Thyroid gland (tissue), 4 donors: ENCODE results near the gene EXOSC6. TPM values are rescaled to one million over a fixed set of nuclear protein-coding genes. Genes with fewer than 3 reads are reported as not detected.
"Not testable (repeated sequence)": the region's sequence is repeated elsewhere in the genome, so short reads cannot be mapped to it uniquely, and the experiment has no call there.

Experiments
- DNase-seq, 2 donors: peaks; one replicate each; pipeline ENCODE4 v3.0.0-alpha.2; 2019
- H3K27ac ChIP-seq, 3 donors: fragments of 200-600 bp; sonication (generic); 1 replicate in 2 of 3; 2 replicates in 1 of 3; pipeline ENCODE4 v1.5.1; 2016 to 2019; ENCODE audit warnings: mild to moderate bottlenecking in 1 of 3, moderate library complexity in 1 of 3
- H3K27me3 ChIP-seq: fragments of 200-600 bp; sonication (generic); one replicate; pipeline ENCODE4 v1.5.1; 2019
- H3K36me3 ChIP-seq, 2 donors: fragments of 200-600 bp; sonication (generic); one replicate each; pipeline ENCODE4 v1.5.1; 2016 to 2019
- H3K4me1 ChIP-seq, 2 donors: fragments of 200-600 bp; sonication (generic); one replicate each; pipeline ENCODE4 v1.5.1; 2017 to 2019
- H3K4me3 ChIP-seq, 3 donors: fragments of 200-600 bp; sonication (generic); replicated peaks in 1 of 3; 1 replicate in 2 of 3; 2 replicates in 1 of 3; pipeline ENCODE4 v1.5.1; 2016; ENCODE audit warnings: mild to moderate bottlenecking in 1 of 3
- H3K9me3 ChIP-seq: fragments of 200-600 bp; sonication (generic); one replicate; pipeline ENCODE4 v1.5.1; 2017
- CTCF ChIP-seq, 6 experiments: fragments of 200-600 bp in 3 of 6; fragments of 450-650 bp in 3 of 6; sonication (generic) in 3 of 6; IDR thresholded peaks; one replicate each; pipeline ENCODE4 v1.5.1; 2016 to 2019; ENCODE audit warnings: antibody characterized with exemption in 6 of 6, mild to moderate bottlenecking in 2 of 6, inconsistent platforms in 1 of 6, moderate library complexity in 1 of 6
- POLR2A ChIP-seq, 2 donors: fragments of 450-650 bp; IDR thresholded peaks; one replicate each; pipeline ENCODE4 v1.6.1; 2017; ENCODE audit warnings: antibody characterized with exemption in 2 of 2, mild to moderate bottlenecking in 2 of 2, moderate library complexity in 1 of 2
- WGBS, 2 donors: methylation state at CpG; one replicate each; pipeline ENCODE4 v1.1.5; 2017; 5-methylcytosine and 5-hydroxymethylcytosine counted together
- intact Hi-C: fragments of 100-400 bp; cut with DNase I; formaldehyde crosslinking; loops from one replicate; pipeline ENCODE4 v1.15.1; 2023
- total RNA-seq, 4 donors: library from RNA; depleted of rRNA; stranded (reverse); fragments of >200 nt; gene quantifications; one replicate each; pipeline ENCODE4 v1.2.3, GENCODE V29; 2016

EXOSC6 gene
- total RNA-seq, 4 donors from 2014 or later, result 22.5 to 47.7 (median 24.3) TPM

GRCh38 chr16:70276392-70276791 is 24.7 kb upstream of the EXOSC6 start:
- Histone ChIP-seq H3K27me3 (no peaks in the 10 kb centered on the region), H3K4me3 (no peak overlapping the region), H3K4me1 (no peaks in the 10 kb centered on the region), H3K27ac (no peak overlapping the region), H3K9me3 (no peaks in the 10 kb centered on the region), H3K36me3 (peaks cover 78 to 88% of the 10 kb centered on the region in 2 donors)
- WGBS, 2 donors, result 95 to 100% methylated on average over 1 of the region's 1 CpG
- TF ChIP-seq POLR2A (IDR thresholded peaks at IDR 0.05), result no peak
- no peak for TF ChIP-seq CTCF (IDR thresholded peaks at IDR 0.05)
- intact Hi-C loops, result no loop called here
- DNase-seq, result no peak

GRCh38 chr16:70271696-70272095 is 20.0 kb upstream of the EXOSC6 start:
- Histone ChIP-seq H3K27ac (no peak overlapping the region), H3K36me3 (peaks cover 83 to 93% of the 10 kb centered on the region in 2 donors), H3K27me3 (no peaks in the 10 kb centered on the region), H3K4me3 (no peak overlapping the region), H3K4me1 (no peaks in the 10 kb centered on the region), H3K9me3 (no peaks in the 10 kb centered on the region)
- intact Hi-C loops, result no loop called here
- TF ChIP-seq POLR2A (IDR thresholded peaks at IDR 0.05), result no peak
- no peak for TF ChIP-seq CTCF (IDR thresholded peaks at IDR 0.05)
- no peak for DNase-seq
- 97% methylated on average over 10 of the region's 10 CpGs for WGBS, 2 donors

GRCh38 chr16:70270176-70270575 is 18.4 kb upstream of the EXOSC6 start:
- Histone ChIP-seq H3K4me3 (no peak overlapping the region), H3K27ac (no peak overlapping the region), H3K36me3 (peaks cover 83 to 92% of the 10 kb centered on the region in 2 donors), H3K27me3 (no peaks in the 10 kb centered on the region), H3K4me1 (no peaks in the 10 kb centered on the region), H3K9me3 (no peaks in the 10 kb centered on the region)
- WGBS, 2 donors, result 83 to 97% methylated on average over 3 of the region's 3 CpGs
- TF ChIP-seq CTCF (IDR thresholded peaks at IDR 0.05) (no peak), POLR2A (IDR thresholded peaks at IDR 0.05) (no peak)
- no peak for DNase-seq
- intact Hi-C loops, result no loop called here

GRCh38 chr16:70269471-70269870 is 17.7 kb upstream of the EXOSC6 start:
- intact Hi-C loops, result no loop called here
- TF ChIP-seq CTCF (IDR thresholded peaks at IDR 0.05), result no peak
- no peak for TF ChIP-seq POLR2A (IDR thresholded peaks at IDR 0.05)
- Histone ChIP-seq H3K4me1 (no peaks in the 10 kb centered on the region), H3K36me3 (peaks cover 83 to 92% of the 10 kb centered on the region in 2 donors), H3K4me3 (no peak overlapping the region), H3K9me3 (no peaks in the 10 kb centered on the region), H3K27ac (no peak overlapping the region), H3K27me3 (no peaks in the 10 kb centered on the region)
- 90 to 91% methylated on average over 12 of the region's 12 CpGs for WGBS, 2 donors
- no peak for DNase-seq

- DNase-seq, H3K4me3 ChIP-seq, H3K4me1 ChIP-seq, H3K27me3 ChIP-seq, intact Hi-C loops, H3K9me3 ChIP-seq, H3K27ac ChIP-seq: not testable (repeated sequence)
- H3K36me3 ChIP-seq, result peaks cover 92 to 97% of the 10 kb centered on the region in 2 donors
- 92% methylated on average over 10 of the region's 10 CpGs for WGBS, 2 donors
These were observed 16.2 kb upstream of the EXOSC6 start for GRCh38 chr16:70267922-70268321.

GRCh38 chr16:70267516-70267915 is 15.8 kb upstream of the EXOSC6 start:
- Histone ChIP-seq H3K27me3 (no peaks in the 10 kb centered on the region), H3K9me3 (no peaks in the 10 kb centered on the region), H3K4me3 (no peak overlapping the region), H3K36me3 (peaks cover 93 to 97% of the 10 kb centered on the region in 2 donors), H3K27ac (no peak overlapping the region), H3K4me1 (no peaks in the 10 kb centered on the region)
- DNase-seq, result peak in 1 of 2 donors; percentile 18
- intact Hi-C loops, result no loop called here
- TF ChIP-seq CTCF (IDR thresholded peaks at IDR 0.05) (peak in 5 of 6 experiments; percentile 14 to 47 (median 32)), POLR2A (IDR thresholded peaks at IDR 0.05) (no peak)
- WGBS, 2 donors, result 59 to 66% methylated on average over 6 of the region's 6 CpGs

- not testable (repeated sequence) for H3K27ac ChIP-seq
- peaks cover 93 to 98% of the 10 kb centered on the region in 2 donors for H3K36me3 ChIP-seq
These were observed 8.2 kb upstream of the EXOSC6 start for GRCh38 chr16:70259903-70260302.

More at GRCh38 chr16:70259903-70260302, 8.2 kb upstream of the EXOSC6 start:
- DNase-seq, H3K4me1 ChIP-seq, H3K9me3 ChIP-seq, H3K27me3 ChIP-seq, intact Hi-C loops, H3K4me3 ChIP-seq: not testable (repeated sequence)
- 96% methylated on average over 6 of the region's 6 CpGs for WGBS, 2 donors
